NCI-H2196 (cell line): ENCODE results near the gene PPFIA2.

Source experiments
- DNase-seq: peaks from one replicate; lab custom pipeline; 2025; ENCODE audit not compliant: unreplicated experiment; lab: John Stamatoyannopoulos, UW

PPFIA2 gene

DNA sequence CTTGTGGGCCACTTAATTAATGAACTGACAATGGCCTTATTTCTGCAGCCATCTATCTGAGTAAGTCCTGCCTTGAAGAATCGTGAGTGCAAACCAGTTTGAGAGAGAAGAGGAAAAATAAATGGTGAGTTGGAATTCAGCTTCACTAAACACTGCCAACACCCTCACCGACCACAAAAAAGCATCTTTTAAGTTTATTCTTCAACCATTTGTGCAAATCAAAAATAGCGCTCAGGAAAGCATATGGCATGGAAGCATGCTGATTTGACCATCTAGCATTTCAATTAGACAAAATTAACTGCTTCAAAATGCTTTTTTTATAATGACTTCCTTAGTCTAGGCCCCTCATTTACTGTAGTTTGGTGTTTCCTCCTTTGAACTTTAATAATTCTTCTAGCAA is 294.0 kb downstream of the PPFIA2 start:
- no peak for DNase-seq

DNA sequence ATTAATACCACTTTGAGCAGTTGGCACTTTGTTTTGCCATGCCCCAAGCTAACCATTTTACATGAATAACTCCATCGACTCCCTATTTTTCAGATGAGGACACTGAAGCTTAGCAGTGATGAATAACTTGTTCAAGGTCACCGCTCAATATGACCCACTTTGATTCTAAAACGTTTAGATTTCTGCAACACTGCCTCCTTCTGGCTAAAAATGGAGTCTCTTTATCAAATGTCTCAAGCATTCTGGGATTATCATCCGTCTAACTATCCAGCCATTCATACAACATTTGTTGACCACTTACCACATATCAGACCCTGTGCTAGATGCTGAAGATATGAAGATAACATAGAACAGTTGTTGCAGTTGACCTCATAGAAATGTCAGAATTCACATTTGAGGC is 298.0 kb downstream of the PPFIA2 start:
- DNase-seq: no peak

DNA sequence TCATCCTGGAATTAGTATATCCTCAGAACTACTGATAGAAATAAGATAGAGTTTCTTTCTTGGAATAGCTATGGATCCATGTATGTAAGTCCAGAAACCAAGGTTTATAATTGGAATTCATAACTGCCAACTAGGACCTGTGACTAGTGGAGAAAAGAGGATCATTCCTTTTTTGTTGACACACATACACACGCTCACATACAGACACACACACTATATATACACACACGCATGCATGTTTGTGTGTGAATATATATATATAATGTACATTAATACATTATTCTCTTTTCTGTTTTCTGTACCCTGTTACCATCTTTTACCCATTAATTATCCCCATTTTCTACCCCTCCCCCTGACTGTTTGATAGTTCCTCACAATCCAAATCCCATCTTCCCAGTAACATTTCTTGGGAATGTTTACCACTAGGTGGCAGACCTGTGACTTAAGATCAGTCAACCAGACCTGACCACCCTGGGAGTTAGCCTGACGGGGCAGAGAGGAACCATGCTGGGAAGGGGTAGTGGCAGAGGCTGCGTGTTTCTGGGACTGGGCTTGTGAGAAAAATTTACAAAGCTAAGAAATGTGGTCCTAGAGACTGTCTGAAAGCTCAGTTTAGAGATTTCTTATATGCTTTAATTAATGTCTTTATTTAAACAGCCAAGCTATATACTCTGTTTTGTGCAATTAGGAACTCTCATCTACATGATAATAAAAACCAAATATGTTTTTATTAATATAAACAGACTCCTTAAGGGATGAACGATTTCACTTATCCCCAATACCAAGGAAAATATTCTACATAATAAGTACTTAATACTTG is 308.0 kb downstream of the PPFIA2 start:
- DNase-seq: peak; percentile 44

DNA sequence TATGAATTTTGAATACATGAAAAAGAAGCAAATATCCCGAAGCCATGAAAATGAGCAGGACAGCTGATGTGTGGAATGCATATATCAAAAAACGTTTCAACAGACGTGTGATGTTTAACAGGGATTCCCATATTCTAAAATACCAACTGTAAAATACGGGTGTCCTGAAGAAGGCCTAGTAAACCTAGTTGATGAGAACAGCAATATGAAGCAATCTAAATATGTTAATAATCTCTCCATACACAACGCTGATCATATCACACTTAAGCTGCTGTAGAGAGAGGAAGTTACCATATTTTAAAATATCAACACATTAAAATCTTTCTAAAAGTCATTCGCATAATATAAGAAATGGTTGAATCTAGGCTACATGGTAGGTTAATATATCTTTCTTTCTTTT is 317.5 kb downstream of the PPFIA2 start:
- no peak for DNase-seq

DNA sequence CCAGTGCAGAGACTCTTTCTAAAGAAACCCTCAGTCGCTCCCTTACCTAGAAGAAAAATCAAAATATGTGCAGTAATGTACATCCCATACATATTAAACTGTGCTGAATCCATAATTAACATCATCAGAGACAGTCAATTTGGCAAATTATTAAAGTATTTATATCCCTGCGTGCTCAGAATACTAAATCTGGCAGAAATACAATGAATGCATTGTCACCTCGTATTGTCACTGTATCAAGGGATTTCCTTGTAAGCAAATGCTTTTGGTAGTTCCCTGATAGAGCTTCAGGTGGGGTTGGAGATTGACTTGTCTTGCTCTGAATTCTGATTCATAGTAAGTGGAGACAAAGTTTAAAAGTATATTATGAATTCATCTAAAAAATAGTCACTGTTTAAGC is 319.1 kb downstream of the PPFIA2 start:
- no peak for DNase-seq

DNA sequence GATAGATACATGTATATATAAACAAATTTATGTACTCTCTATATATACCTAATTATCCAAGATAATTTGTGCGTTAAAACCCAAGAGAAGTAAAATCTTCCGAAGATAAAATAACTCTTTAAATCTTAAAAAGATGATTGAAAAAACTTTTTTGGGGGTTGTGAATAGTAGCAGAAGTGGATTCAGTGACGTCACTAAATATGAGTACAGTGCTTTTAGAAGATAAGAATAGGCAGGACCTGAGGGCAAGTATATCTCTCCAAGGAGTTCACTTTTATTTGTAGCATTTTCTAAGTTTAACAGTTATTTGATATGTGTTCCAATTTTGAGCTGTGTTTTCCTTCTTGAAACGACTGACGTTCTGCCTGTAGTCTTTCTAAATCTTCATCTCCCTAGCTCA is 319.8 kb downstream of the PPFIA2 start:
- DNase-seq: no peak

DNA sequence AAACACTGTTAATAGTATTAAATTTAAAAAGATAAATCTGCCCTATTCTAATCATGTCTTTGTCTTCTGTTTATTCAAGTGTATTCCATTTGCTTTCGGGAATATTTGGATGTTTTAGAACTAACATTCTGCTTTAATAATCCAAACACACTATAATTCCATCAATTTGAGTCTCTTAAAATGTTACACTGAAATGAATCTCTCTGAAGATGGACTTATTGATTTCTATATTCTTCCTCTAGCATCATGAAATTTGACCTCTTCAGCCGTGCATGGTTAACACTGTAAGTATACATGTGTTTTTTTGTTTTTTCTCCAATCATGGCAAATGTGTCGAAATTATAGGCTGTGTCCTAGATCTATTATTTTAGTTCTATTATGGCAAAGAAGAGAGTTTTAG is 342.1 kb downstream of the PPFIA2 start:
- DNase-seq: no peak

DNA sequence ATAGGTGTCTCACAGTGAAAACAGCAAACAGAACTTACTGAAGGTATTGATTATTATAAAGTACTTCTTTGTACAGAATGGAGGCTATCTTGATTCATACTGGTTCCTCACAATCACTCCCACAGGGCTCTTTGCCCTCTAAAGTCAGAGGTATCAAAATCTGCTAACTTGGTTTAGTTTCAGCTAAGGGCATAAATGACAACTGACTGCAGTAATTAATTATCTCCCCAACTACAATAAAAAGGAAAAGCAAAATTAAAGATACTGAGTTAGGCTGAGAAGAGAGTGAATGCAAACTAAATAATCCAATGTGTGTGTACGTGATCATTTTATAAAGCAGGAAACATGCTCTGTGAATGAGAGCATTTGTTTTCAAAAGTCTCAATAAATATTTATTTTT is 342.6 kb downstream of the PPFIA2 start:
- DNase-seq: no peak

DNA sequence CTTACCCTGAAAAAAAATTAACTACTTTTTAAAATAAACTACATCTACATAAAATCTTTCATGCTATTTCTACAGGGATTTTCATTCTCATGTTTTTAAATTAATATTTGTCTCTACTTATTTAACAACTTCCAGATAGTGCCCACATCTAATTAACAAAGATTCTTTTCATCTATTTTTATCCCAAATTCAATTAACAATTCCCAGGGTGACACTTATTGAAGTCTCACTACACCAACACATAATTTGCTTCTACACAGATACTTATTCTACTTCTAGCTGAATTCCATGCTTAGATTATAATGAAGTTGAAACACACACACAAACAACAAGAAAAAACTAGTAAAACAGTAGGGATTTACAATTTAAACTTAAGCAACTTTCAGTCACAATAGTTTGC is 344.7 kb downstream of the PPFIA2 start:
- no peak for DNase-seq

DNA sequence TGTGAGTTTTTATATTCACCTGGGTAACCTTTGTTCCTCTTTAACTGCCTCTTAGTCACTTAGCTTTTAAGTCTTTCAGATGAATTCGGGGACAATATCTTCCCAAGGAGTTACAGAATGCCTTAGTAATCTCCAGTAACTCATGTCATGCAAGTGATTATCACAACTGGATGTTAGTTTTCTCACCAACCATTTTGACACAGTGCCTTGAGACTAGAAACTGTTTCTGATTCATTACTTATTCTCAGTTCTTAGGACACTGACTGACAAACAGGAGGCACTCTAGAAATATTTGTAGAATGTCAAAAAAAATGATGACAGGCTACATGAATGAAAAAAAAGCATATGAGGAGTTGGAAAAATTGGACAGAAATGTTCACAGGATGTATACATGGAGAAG is 346.2 kb downstream of the PPFIA2 start:
- DNase-seq: no peak

DNA sequence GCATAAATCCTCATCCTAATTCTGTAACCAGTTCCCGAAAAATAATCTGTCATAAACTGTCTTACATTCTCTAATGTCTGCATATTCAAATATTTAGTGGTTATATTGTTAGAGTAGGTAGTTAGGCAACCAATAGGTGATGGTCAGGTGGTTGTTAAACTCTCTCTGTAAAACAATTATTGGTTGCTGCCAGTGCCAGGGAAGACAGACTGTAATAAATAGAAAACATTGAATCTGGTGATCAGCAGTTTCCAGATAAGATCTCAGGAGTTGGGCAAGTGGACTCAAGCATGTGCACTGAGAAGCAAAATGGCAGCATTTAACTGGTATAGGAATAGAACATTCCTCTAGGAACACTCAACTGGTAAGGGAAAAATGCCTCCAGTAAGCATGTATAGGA is 355.8 kb downstream of the PPFIA2 start:
- DNase-seq: no peak

DNA sequence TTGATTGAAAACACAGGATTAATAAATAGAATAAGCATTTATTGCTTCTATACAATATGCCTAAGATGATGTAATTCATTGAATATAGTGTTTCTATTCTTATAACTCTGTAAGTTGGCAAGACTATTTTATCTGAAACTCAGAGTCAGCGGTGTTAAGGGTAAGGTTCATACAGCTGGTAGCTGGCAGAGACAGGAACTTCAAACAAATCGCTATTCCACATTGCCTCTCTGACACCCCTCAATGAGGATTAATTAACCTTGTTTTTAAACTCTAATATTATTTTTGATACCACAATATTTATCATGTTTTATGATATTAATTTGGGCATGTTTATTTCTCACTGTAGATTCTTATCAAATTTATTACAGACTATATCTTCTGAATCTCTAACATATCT is 357.9 kb downstream of the PPFIA2 start:
- DNase-seq: no peak

DNA sequence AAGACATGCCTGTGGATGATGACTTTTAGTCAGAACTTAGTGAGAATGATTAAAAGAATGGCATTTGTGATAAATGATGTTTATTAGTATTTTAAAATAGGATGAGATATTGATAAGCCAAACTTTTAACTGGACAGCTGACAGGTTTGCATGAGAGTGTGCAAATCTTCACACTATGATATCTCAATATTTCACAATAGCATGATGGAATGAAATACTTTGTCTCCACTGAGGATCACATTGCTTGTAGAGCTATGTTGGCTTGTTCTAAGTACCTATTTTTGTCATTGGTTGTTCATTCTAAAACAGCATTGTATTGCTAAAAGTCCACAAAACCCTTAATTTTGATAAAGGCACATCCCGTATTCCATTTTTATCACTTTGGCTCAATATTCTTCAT is 359.1 kb downstream of the PPFIA2 start:
- no peak for DNase-seq

DNA sequence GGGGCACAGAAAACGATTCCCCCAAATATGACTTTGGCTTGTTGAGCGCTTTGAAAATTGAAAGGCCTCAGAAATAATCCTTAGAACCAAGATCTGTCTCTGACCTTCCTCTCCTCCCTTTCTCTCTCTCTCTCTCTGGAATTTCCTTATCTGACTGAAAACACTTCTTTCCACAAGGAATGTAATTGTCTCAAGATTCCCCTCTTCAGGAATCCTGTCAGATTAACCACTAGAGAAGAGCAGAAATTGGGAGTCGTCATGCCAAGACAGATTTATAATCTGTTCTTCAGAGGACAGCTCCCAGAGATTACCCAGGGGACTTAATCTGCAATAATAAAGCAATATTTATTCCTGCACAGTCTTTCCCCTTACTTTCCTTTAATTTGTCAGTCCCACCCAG is 363.7 kb downstream of the PPFIA2 start:
- DNase-seq: no peak

DNA sequence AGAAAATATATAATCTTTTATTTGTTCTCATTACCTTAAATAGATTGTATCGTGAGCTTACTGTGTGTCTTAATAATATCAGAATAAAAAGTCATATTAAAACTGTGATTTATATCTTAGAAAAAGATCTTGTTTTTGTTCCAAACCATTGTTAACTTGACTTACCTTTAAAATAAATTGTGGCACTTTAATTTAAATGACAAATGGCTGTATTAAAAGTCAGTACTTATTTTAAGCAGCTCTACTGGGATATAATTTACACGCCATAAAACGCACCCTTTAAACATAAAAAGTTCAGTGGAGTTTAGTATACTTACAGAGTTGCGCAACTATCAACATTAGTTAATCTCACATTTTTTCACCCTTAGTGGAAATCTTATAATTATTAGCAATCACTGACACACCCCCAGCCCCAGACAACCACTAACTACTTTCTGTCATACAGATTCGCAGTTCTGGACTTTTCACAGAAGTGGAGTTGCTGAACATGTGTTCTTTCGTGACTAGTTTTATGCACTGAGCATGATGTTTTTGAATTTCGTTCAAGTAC is 369.5 kb downstream of the PPFIA2 start:
- DNase-seq: no peak

DNA sequence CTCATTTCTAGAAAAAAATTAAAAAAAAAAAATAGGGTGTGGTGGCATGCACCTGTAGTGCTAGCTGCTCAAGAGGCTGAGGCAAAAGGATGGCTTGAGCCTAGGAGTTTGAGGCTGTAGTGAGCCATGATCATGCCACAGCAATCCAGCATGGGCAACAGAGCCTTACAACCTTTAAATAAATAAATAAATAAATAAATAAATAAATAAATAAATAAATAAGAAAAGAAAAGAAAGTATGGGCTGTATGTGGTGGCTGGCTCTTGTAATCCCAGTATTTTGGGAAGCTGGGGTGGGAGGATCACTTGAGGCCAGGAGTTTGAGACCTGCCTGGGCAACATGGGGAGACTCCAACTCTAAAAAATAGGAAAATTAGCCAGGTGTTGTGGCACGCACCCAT is 373.0 kb downstream of the PPFIA2 start:
- no peak for DNase-seq

DNA sequence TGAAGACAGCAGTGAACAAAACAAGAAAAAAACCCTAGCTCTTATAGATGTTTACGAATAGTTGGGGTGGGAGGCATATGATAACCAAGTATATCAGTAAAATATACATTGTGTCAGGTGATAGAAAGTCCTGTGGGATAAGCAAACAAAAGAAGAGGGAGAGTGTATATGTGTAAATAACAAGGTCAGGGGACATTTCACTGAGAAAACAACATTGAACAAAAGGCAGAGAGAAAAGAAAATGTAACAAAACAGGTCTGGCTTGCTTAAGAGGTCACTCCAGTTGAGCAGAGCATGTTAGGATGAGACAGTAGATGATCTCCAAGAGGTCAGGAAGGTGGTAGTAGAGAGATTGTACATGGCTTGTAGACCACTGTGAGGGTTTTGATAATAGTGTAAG is 377.2 kb downstream of the PPFIA2 start:
- DNase-seq: no peak

DNA sequence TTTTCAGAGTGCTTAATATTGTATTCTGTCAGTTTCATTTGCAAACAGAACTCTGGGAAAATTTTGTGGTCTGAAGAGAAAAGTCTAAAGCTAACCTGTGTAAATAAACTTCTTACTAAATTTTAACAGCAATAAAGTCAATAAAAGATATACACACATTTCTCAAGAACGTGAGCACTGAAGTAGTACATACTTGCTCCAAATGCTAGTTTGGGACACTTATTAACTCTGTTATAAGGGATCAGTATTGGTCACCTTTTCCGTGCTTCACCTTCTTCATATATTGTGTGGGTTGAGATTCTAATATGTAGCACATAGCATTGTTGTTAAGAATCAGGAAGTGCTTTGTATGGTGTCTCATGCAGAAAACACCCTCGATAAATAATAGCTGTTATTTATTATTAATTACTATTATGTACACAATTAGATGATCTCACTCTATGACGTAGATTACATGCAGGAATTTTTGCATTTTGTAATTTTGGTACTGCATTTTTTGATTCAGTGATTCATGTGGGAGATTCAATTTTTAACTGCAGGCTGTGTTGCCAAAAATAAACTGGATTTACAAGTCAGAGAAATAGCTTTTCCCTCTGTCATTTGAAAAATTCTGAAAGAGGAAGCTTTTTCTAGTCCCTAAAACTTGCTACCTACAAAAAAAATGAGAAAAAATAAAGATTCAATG is 380.4 kb downstream of the PPFIA2 start:
- DNase-seq: no peak

DNA sequence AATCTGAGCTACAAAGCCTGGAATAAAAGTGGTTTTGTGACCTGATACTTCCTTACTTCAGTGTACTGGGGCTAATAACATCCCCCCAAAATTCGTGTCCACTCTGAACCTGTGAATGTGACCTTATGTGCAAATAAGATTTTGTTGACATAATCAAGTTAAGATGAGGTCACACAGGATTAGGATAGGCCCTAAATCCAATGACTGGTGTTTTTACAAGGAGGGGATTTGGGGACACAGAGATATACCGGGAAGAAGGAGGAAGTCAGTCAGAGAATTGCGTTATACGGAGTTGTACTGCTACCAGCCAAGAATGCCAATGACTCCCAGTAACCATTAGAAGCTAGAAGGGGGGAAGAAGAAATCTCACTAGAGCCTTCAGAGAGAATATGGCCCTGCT is 381.4 kb downstream of the PPFIA2 start:
- no peak for DNase-seq

DNA sequence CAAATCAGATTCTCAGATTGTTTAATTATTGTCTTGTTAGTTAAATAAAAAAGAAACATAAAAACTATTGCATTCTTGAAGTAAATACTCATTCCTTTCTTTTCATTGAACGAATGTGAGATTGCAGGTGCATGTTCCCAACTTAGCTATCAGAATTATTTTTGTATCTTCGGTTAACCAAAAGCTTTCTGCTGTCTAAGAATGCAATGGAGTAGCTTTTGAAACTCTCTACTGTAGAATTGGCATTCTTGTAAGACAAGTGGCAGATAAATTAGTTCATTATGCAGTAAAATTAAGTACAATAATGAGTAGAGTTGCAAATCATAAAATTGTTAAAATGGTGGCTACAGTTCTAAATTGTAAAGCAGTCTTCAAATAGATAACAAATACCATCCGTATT is 383.2 kb downstream of the PPFIA2 start:
- no peak for DNase-seq

DNA sequence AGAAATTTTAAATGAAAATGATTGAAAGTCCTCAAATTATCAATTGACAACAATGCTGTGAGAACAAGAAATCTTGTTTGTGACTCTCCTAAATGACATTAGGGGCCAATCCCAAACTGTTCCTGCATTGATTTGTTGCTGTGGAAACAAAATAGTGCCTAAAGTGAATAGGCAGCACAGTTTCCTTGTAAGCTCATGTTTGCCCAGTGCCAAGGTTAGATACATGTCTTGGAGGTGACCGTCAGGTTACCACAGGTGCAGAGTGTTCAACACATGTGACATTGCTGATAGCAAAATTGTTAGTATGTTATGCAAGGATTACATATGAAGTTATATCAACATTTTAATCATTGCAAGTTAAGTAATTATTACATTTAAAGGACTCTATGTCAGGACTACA is 388.7 kb downstream of the PPFIA2 start:
- no peak for DNase-seq

DNA sequence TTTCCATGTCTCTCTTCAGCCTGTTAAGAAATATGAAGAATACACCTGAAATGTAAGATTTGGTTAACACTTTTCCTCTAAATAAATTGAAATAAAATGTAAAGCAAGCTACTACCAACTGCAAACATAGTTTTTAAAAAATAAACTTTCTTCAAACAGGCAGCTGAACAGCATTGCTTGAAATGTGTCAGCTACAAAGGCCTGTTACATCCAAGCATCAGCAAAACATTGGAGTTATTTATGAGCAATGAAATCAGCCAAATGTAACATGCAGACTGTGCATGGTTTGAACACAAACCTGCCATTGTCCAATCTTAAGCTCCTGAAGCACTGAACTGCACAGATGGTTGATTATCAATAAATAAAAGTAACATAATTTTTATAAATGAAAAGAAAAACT is 390.0 kb downstream of the PPFIA2 start:
- no peak for DNase-seq

DNA sequence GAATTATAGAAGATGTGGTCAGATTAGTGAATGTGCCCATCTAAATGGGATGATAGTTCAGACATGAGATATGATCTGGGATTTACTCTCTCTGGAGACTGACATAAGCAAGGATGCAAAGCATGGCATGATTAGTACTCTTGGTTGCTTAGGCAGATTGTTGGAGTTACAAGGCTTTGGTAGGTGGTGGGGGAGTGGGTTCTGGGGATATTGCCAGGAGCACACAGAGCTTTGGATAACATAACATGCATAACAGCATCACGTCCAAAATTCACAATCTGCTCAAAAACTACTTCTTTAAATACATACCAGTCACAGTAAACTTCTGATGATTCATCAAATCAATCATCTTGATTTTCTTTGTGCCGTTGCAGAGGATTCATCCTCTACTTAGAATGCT is 393.9 kb downstream of the PPFIA2 start:
- DNase-seq: no peak
